CD8-positive, alpha-beta memory T cell (primary cell): ENCODE results near the gene AHNAK. TPM values are rescaled to one million over a fixed set of nuclear protein-coding genes. Genes with fewer than 3 reads are reported as not detected.

Source experiments
- CTCF ChIA-PET: fragments of 350-600 bp; sonication (Branson Sonifier 250); formaldehyde crosslinking; loops from one replicate; lab custom pipeline; 2021; ENCODE audit warnings: antibody characterized with exemption; lab: Charles Lee
- POLR2A ChIA-PET: fragments of 350-600 bp; sonication (Branson Sonifier 250); formaldehyde crosslinking; loops from one replicate; lab custom pipeline; 2021; ENCODE audit warnings: antibody characterized with exemption; lab: Charles Lee
- DNase-seq, 5 donors: peaks; one replicate each; pipeline versions ENCODE4 v3.0.0 to v3.0.0-alpha.2; 2020 to 2022; ENCODE audit warnings: mixed read lengths in 1 of 5
- H3K27ac ChIP-seq: one replicate; pipeline ENCODE4 v1.7.0; 2013; ENCODE audit warnings: low read depth, mild to moderate bottlenecking, low read length, moderate library complexity
- H3K27me3 ChIP-seq: 2 replicates; pipeline ENCODE4 v1.7.0; 2013; ENCODE audit warnings: low read length, mild to moderate bottlenecking; ENCODE audit not compliant: insufficient read depth, poor library complexity, severe bottlenecking
- H3K36me3 ChIP-seq: 2 replicates; pipeline ENCODE4 v1.7.0; 2013; ENCODE audit warnings: mild to moderate bottlenecking, low read length, moderate library complexity; ENCODE audit not compliant: insufficient read depth
- H3K4me1 ChIP-seq: 2 replicates; pipeline ENCODE4 v1.7.0; 2013; ENCODE audit warnings: mild to moderate bottlenecking, low read length, moderate library complexity; ENCODE audit not compliant: insufficient read depth
- H3K4me3 ChIP-seq: 2 replicates; pipeline ENCODE4 v1.7.0; 2013; ENCODE audit warnings: mild to moderate bottlenecking, low read length
- H3K9me3 ChIP-seq: 2 replicates; pipeline ENCODE4 v1.7.0; 2013; ENCODE audit warnings: mild to moderate bottlenecking, low read length
- H3K27ac Mint-ChIP-seq, 8 donors: one replicate each; pipeline ENCODE4 v1.8.0; 2020 to 2021; ENCODE audit warnings: mixed read lengths in 8 of 8, mild to moderate bottlenecking in 6 of 8, inconsistent platforms in 3 of 8, moderate library complexity in 3 of 8
- H3K27me3 Mint-ChIP-seq, 2 donors: one replicate each; pipeline ENCODE4 v1.8.0; 2020 to 2021; ENCODE audit warnings: mixed read lengths in 2 of 2, mild to moderate bottlenecking in 1 of 2, moderate library complexity in 1 of 2
- H3K36me3 Mint-ChIP-seq, 3 donors: one replicate each; pipeline ENCODE4 v1.8.0; 2020 to 2021; ENCODE audit warnings: mixed read lengths in 3 of 3, inconsistent platforms in 1 of 3, mild to moderate bottlenecking in 1 of 3
- H3K4me1 Mint-ChIP-seq, 3 donors: one replicate each; pipeline ENCODE4 v1.8.0; 2020 to 2021; ENCODE audit warnings: mixed read lengths in 3 of 3, inconsistent platforms in 1 of 3, mild to moderate bottlenecking in 1 of 3
- H3K4me3 Mint-ChIP-seq, 7 donors: one replicate each; pipeline ENCODE4 v1.8.0; 2020 to 2021; ENCODE audit warnings: mixed read lengths in 7 of 7, mild to moderate bottlenecking in 6 of 7, moderate library complexity in 4 of 7, inconsistent platforms in 2 of 7
- H3K9me3 Mint-ChIP-seq, 5 donors: one replicate each; pipeline ENCODE4 v1.8.0; 2020 to 2022; ENCODE audit warnings: mixed read lengths in 5 of 5, mild to moderate bottlenecking in 3 of 5, moderate library complexity in 2 of 5, inconsistent platforms in 1 of 5
- polyA plus RNA-seq: library from polyadenylated mRNA; unstranded; fragments of 300-500 nt; fragmentation: Illumina TruSeq; gene quantifications from one replicate; pipeline ENCODE4 v1.2.3, GENCODE V29; 2021
- total RNA-seq, 2 experiments: library from RNA; stranded (reverse); gene quantifications; one replicate each; pipeline ENCODE4 v1.2.3, GENCODE V29; 2021

The AHNAK gene
- total and polyA plus RNA-seq, 3 experiments from 2014 or later = 125 to 193 (median 187) TPM

GRCh38 chr11:62491571-62492329 is 54.9 kb downstream of the AHNAK start:
- ChIA-PET POLR2A (no interaction called here), CTCF (interaction anchor here (0.7 kb wide), 1 partner anchor 51 kb away, joined by 3 read pairs; no protein-coding TSS in a partner anchor)
- no peak for DNase-seq
- H3K4me3 ChIP-seq = no peak overlapping the region
- peaks cover 0 to 7% (median 3%) of the 10 kb centered on the region in 3 donors for H3K4me1 Mint-ChIP-seq
- no peaks in the 10 kb centered on the region for H3K27me3 Mint-ChIP-seq
- no peak overlapping the region for H3K4me3 Mint-ChIP-seq
- no peaks in the 10 kb centered on the region for H3K9me3 Mint-ChIP-seq
- H3K36me3 ChIP-seq = no peaks in the 10 kb centered on the region
- no peaks in the 10 kb centered on the region for H3K4me1 ChIP-seq
- H3K9me3 ChIP-seq = no peaks in the 10 kb centered on the region
- peaks cover 0 to 3% (median 0%) of the 10 kb centered on the region in 3 donors for H3K36me3 Mint-ChIP-seq
- H3K27ac ChIP-seq = no peak overlapping the region
- H3K27ac Mint-ChIP-seq = peak overlapping the region in 1 of 8 donors; percentile 64
- no peaks in the 10 kb centered on the region for H3K27me3 ChIP-seq

- Mint-ChIP-seq H3K27me3 (peaks cover 0 to 4% of the 10 kb centered on the region in 2 donors), H3K36me3 (peaks cover 0 to 3% (median 2%) of the 10 kb centered on the region in 3 donors), H3K4me3 (no peak overlapping the region), H3K9me3 (no peaks in the 10 kb centered on the region), H3K27ac (no peak overlapping the region), H3K4me1 (peaks cover 0 to 7% (median 3%) of the 10 kb centered on the region in 3 donors)
- Histone ChIP-seq H3K36me3 (no peaks in the 10 kb centered on the region), H3K4me3 (no peak overlapping the region), H3K9me3 (no peaks in the 10 kb centered on the region), H3K27ac (no peak overlapping the region), H3K27me3 (no peaks in the 10 kb centered on the region), H3K4me1 (no peaks in the 10 kb centered on the region)
- DNase-seq = no peak
- ChIA-PET POLR2A (no interaction called here), CTCF (no interaction called here)
These were observed 57.4 kb downstream of the AHNAK start for GRCh38 chr11:62489204-62489603.

- Mint-ChIP-seq H3K9me3 (no peaks in the 10 kb centered on the region), H3K4me3 (no peak overlapping the region), H3K4me1 (peaks cover 0 to 7% (median 3%) of the 10 kb centered on the region in 3 donors), H3K36me3 (peaks cover 0 to 3% (median 2%) of the 10 kb centered on the region in 3 donors), H3K27ac (peak overlapping the region in 1 of 8 donors; percentile 70), H3K27me3 (peaks cover 0 to 4% of the 10 kb centered on the region in 2 donors)
- ChIA-PET CTCF (interaction anchor here (1.9 kb wide), 1 partner anchor 94 kb away, joined by 5 read pairs; no protein-coding TSS in a partner anchor), POLR2A (no interaction called here)
- Histone ChIP-seq H3K4me1 (no peaks in the 10 kb centered on the region), H3K36me3 (no peaks in the 10 kb centered on the region), H3K9me3 (no peaks in the 10 kb centered on the region), H3K4me3 (no peak overlapping the region), H3K27ac (no peak overlapping the region), H3K27me3 (no peaks in the 10 kb centered on the region)
- DNase-seq = no peak
These were observed 58.7 kb downstream of the AHNAK start for GRCh38 chr11:62487738-62488551.

- Histone ChIP-seq H3K36me3 (no peaks in the 10 kb centered on the region), H3K27ac (no peak overlapping the region), H3K27me3 (no peaks in the 10 kb centered on the region), H3K4me3 (no peak overlapping the region), H3K4me1 (no peaks in the 10 kb centered on the region), H3K9me3 (no peaks in the 10 kb centered on the region)
- Mint-ChIP-seq H3K9me3 (no peaks in the 10 kb centered on the region), H3K4me1 (peaks cover 0 to 7% (median 3%) of the 10 kb centered on the region in 3 donors), H3K27me3 (peaks cover 0 to 4% of the 10 kb centered on the region in 2 donors), H3K4me3 (no peak overlapping the region), H3K36me3 (peaks cover 3 to 5% (median 4%) of the 10 kb centered on the region in 3 donors), H3K27ac (peak overlapping the region in 1 of 8 donors; percentile 70)
- ChIA-PET POLR2A (no interaction called here), CTCF (interaction anchor here (1.1 to 1.9 kb wide), 2 partner anchors 62 to 93 kb away, joined by 4 to 5 read pairs; no protein-coding TSS in a partner anchor)
- no peak for DNase-seq
These were observed 59.5 kb downstream of the AHNAK start for GRCh38 chr11:62487136-62487535.

- Histone ChIP-seq H3K4me3 (no peak overlapping the region), H3K27me3 (no peaks in the 10 kb centered on the region), H3K4me1 (no peaks in the 10 kb centered on the region), H3K36me3 (no peaks in the 10 kb centered on the region), H3K27ac (no peak overlapping the region), H3K9me3 (no peaks in the 10 kb centered on the region)
- ChIA-PET CTCF (interaction anchor here (1.7 kb wide), 1 partner anchor 14 kb away, joined by 3 read pairs; no protein-coding TSS in a partner anchor), POLR2A (no interaction called here)
- Mint-ChIP-seq H3K9me3 (no peaks in the 10 kb centered on the region), H3K27ac (no peak overlapping the region), H3K36me3 (peaks cover 0 to 5% (median 4%) of the 10 kb centered on the region in 3 donors), H3K4me3 (no peak overlapping the region), H3K4me1 (peaks cover 0 to 7% (median 3%) of the 10 kb centered on the region in 3 donors), H3K27me3 (peaks cover 0 to 4% of the 10 kb centered on the region in 2 donors)
- DNase-seq = no peak
These were observed 62.3 kb downstream of the AHNAK start for GRCh38 chr11:62484352-62484751.

GRCh38 chr11:62482753-62483152 is 63.9 kb downstream of the AHNAK start:
- H3K27ac ChIP-seq = no peak overlapping the region
- POLR2A ChIA-PET = no interaction called here
- H3K4me1 ChIP-seq = no peaks in the 10 kb centered on the region
- no peaks in the 10 kb centered on the region for H3K27me3 ChIP-seq
- Mint-ChIP-seq H3K4me3 (no peak overlapping the region), H3K27me3 (peaks cover 0 to 4% of the 10 kb centered on the region in 2 donors), H3K9me3 (no peaks in the 10 kb centered on the region), H3K36me3 (peaks cover 0 to 5% (median 4%) of the 10 kb centered on the region in 3 donors), H3K4me1 (peaks cover 0 to 7% (median 3%) of the 10 kb centered on the region in 3 donors), H3K27ac (no peak overlapping the region)
- H3K9me3 ChIP-seq = no peaks in the 10 kb centered on the region
- CTCF ChIA-PET = interaction anchor here (0.9 to 1.2 kb wide), 2 partner anchors 14 to 88 kb away, joined by 3 read pairs; no protein-coding TSS in a partner anchor
- no peak overlapping the region for H3K4me3 ChIP-seq
- no peak for DNase-seq
- no peaks in the 10 kb centered on the region for H3K36me3 ChIP-seq

- Mint-ChIP-seq H3K27me3 (peaks cover 0 to 4% of the 10 kb centered on the region in 2 donors), H3K9me3 (no peaks in the 10 kb centered on the region), H3K4me1 (no peaks in the 10 kb centered on the region), H3K36me3 (peaks cover 0 to 5% (median 4%) of the 10 kb centered on the region in 3 donors), H3K27ac (peak overlapping the region in 1 of 8 donors; percentile 68), H3K4me3 (no peak overlapping the region)
- Histone ChIP-seq H3K27me3 (no peaks in the 10 kb centered on the region), H3K4me3 (no peak overlapping the region), H3K27ac (no peak overlapping the region), H3K9me3 (no peaks in the 10 kb centered on the region), H3K36me3 (no peaks in the 10 kb centered on the region), H3K4me1 (no peaks in the 10 kb centered on the region)
- DNase-seq = no peak
- POLR2A ChIA-PET = no interaction called here
- CTCF ChIA-PET = no interaction called here
These were observed 66.9 kb downstream of the AHNAK start for GRCh38 chr11:62479631-62480201.
